ENCODE results near the gene SYNGR1. TPM values are rescaled to one million over a fixed set of nuclear protein-coding genes. Genes with fewer than 3 reads are reported as not detected.
A peak's percentile ranks its signal among the peaks of the same experiment; 100 is the strongest.
"Not testable (repeated sequence)": the region's sequence is repeated elsewhere in the genome, so short reads cannot be mapped to it uniquely, and the experiment has no call there.

The SYNGR1 gene
- total RNA-seq, 1 experiment from 2014 or later, result 2.7 TPM

DNA sequence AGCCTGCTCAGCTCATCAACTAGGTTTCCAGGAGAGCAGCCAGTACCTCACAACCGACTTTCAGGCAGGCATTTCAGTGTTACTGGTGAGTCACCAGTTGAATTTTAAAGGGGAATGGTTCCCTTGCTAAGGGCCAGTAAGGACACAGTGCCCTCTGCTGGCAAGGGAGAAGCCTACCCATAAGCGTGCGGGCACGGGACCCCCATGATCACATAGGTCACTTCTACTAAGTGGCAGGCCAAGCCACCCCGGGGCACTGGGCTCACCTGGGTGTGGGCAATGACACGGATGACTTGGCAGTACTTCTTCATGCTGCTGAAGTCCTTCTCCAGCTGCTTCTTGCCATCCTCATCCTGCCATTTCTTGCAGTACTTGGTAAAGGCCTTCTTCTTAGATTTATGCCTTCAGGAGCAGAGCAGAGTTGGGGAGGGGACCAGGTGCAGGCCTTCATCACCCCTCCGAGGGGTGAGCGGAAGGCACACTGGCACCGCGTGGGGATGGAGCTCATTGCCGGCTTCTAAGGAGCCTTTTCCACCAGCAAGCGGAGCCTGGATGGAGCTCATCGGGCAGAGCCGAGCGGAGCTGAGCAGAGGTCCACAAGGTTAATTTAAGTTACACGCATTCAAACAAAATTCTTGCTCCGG lies 33.2 kb upstream of the SYNGR1 start:
- peak; percentile 86 for DNase-seq (ENCODE audit: low read depth)

DNA sequence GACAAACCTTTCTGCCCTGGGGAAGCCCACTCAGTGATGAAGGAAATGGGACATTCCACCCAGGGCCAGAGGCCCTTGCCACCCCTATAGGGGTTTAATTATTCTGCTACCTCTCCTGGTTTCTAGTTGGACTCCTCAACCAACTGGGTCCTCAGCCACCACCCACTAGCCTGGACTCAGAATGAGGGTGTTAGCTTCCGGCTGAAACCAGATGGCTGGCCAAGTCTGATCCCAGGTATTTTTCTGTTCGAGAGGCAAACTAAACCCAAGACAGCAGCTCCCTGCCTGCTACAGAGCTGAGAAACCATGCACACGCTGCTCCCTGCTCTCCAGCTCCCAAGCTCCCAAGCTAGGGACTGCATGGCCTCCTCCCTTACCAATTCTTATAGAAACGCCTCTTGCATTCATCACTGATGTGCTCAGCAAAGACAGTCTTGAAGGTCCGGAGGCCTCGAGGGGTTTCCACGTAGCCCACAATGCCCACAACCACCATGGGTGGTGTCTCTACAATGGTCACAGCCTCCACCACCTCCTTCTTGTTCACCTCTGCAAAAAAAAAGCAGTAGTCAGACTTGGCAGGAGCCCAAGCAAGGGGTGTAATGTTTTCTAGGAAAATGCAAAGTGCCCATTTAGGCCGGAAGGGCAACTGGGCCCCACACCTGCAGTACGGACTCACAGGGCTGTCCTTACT lies 32.6 kb upstream of the SYNGR1 start:
- no peak for DNase-seq (ENCODE audit: low read depth)

DNA sequence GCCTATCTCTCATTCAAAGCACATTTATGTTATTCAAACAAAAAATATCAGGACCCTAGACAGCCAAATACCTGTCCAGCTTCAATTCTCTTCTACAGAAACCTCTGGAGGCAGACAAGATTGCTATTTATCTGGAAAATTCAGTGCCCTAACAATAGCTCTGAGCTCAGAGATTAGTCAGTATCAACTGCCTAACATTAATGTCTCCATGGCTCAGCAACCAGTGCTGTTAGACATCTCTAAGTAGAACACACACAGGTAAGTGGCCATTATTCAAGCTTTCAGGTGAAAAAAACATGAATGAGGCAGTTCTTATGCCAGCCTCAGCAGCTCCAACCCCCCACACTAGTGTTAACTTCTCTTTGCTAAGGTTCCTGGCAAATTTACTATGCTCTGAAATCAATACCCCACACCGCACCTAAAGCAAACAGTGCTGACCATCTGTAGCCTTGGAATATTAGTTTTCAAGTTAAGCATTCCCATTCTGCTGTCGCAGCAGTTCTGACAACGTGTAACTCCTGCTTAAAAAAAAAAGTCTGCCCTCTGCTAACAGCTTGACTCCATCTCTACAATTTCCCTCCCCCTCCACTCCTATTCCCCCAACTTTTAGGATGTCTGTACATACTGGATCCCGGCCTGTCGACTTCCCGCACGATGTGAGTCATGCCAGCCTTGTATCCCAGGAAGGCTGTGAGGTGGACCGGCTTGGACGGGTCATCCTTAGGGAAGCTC lies 31.9 kb upstream of the SYNGR1 start:
- DNase-seq (ENCODE audit: low read depth), result no peak

DNA sequence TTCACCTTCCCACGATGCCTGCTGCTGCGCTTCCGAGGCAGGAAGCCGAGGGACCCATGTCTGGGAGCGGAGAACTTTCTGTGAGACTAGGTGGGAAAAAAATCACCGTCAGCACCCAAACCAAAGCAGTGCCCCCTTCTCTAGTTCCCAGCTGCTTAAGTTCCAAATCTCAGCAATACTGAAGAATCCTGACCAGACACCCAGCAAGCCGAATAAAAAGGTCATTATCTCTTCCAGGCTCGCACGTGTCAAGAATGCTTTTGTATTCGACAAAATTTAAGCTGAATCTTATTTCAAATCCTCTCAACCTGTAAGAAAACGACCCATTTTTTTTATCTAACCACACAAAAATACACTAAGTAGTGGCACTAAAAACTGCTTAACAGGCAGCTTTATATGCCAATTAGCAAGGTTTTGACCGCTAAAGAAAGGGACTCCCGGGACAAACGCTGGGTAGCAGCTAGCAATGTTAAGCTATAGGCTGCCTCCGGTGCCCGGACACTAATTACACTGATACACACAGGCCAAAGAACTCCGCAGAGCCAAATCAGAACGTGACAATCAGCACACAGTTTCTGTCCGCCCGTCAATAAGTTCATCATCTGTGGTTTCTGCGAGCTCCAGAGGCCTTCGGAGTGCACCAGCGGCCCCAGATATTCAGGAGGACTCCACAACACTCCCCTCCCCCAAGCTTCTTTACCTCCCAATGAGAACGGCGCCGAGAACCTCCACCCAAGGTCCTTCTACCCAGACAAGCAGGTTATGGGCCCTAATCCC lies 31.1 kb upstream of the SYNGR1 start:
- DNase-seq (ENCODE audit: low read depth), result no peak

DNA sequence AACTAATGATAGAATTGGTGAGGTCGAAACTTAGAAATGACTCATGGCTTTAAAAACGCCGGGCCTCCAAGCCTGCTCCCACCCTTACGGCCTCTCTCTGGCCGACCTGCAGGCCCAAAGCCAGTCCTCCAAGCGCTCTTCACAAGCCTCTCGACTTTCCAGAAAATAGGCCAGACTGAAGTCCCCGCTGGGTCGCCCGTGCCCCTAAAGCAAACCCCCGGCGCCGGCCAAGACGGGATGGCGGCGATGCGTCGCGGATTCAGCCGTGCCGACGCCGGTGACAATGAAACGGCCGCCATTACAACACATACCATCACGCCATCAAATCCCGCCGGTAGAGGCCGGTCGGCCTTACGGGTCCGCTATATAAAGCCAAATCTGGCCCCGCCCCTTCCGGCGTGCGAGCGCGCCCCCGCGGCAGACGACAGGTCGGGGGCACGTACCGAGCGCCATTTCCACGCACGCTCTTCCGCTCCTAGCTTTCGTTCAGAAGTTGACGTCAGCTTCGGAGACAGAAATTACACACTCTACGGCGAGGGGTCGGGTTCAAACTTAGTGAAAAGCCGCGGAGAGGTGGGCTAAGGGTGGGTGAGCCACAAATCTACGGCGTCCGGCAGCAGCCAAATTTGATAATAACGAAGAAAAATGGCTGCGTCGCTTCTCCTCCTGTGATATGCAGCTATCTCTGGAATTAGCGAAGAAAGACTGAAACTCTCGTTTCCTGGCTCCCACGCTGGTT lies 30.3 kb upstream of the SYNGR1 start, which contains the start of gene RPL3:
RPL3 (minus strand) TSS at position 340 of the 739 bp plus-strand sequence; CDS start at position 314, 26 bp downstream.
- peak; percentile 98 for DNase-seq (ENCODE audit: low read depth)

DNA sequence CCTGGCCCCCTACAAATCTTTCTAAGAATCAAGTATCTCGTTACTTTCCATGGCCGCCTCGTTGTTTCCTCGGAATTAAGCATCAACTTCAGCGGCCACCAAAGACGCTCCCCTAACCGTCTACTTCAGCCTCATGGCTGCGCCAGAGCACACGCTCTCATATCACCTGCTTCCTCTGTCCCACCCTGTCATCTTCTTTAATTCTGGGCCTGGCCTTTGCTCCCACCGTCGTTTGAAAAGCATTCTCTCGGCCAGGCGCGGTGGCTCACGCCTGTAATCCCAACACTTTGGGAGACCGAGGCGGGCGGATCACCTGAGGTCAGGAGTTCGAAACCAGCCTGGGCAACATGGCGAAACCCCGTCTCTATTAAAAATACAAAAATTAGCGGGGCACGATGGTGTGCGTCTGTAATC lies 29.2 kb upstream of the SYNGR1 start:
- not testable (repeated sequence) for DNase-seq (ENCODE audit: low read depth)

DNA sequence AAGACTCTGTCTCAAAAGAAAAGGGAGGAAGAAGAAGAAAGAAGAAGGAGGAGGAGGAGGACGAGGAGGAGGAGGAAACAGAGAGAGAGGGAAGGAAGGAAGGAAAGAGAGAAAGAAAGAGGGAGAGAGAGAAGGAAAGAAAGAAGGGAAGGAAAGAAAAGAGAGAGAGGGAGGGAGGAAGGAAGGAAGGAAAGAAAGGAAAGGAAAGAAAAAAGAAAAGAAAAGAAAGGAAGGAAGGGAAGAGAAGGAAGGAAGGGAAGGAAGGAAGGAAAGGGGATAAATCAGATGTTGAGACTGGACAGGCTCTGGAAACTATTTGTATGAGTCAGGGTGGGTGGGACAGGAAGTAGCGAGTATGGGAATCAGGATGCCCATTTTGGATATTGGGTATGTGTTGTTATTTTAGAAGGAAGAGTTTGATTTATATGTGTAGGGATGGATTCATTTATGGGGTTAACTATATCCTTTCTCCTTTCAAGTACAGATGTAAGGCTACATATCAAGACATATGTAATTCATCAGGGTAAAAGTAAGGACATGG lies 24.3 kb upstream of the SYNGR1 start:
- DNase-seq (ENCODE audit: low read depth), result no peak

DNA sequence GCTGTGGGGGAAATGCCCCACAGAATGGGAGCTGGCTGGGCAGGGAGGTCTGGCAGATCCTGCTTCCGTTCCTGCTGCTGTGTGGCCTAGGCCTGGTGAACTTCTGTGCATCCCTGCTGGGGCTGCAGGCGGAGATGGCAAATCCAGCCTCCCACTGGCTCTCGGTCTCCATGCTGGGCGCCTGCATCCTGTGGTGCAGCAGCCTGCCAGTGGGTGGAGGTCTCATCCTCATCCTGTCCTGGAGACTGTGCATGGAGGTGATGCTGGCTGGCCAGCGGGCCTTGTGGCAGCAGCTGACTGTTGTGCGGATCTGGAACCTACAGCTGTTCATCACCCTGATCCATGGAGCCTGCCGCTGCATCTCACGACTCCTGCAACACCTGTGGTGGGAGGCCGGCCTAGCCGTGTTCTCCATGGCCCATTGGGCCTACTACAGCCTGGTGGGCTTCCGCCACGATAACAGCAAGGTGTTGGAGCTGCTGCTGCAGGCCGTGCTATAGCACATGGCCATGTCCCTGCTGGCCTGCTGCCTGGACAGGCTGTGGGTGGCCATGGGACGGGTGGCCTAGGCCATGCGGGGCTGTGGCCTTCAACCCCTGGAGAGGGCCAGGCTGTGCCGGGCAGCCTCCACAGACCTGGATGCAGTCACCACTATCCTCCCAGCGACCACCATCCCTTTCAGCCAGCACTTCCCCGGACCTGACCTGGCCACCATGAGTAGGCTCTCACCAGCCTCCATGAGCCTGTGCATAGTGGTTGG lies 21.6 kb upstream of the SYNGR1 start:
- DNase-seq (ENCODE audit: low read depth), result no peak

DNA sequence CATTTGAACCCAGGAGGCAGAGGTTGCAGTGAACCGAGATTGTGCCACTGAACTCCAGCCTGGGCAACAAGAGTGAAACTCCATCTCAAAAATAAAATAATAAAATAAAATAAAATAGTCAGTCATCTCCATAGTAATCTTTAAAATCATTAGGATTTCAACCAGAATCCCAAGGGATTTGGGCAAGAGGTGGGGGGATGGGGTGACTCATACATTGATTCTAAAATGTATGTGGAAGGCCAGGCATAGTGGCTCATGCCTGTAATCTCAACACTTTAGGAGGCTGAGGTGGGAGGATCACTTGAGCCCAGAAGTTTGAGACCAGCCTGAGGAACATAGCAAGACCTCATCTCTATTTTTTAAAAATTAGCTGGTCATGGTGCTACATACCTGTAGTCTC lies 19.2 kb upstream of the SYNGR1 start:
- DNase-seq (ENCODE audit: low read depth), result not testable (repeated sequence)

DNA sequence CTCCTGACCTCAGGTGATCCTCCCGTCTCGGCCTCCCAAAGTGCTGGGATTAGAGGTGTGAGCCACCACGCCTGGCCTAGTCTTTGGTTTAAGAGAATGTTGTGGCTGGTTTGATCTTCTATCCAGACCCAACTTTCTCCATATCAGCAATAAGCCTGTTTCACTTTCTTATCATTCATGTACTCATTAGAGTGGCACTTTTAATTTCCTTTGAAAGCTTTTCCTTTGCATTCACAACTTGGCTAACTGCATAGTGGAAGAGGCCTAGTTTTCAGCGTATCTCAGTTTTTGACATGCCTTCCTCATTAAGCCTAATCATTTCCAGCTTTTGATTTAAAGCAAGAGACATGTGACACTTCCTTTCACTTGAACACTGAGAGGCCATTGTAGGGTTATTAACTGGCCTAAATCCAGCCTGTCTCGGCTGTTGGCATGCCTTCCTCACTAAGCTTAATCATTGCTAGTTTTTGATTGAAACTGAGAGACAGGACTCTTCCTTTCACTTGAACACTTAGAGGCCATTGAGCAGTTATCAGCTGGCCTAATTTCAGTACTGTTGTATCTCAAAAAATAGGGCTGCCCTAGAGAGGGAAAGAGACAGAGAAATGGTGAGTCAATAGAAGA lies 17.2 kb upstream of the SYNGR1 start:
- DNase-seq (ENCODE audit: low read depth), result no peak

DNA sequence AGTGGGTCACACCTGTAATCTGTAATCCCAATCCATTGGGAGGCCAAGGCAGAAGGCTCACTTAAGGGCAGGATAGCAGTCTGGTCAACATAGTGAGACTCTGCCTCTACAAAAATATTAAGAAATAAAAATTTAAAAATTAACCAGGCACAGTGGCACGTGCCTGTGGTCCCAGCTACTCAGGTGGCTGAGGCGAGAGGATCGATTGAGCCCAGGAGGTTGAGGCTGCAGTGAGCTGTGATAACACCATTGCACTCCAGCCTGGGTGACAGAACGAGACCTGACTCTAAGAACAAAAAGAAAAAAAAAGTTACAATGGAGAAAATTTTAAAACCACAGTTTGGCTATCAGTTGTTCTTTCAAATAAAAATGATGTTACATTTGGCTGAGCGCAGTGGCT lies 13.4 kb upstream of the SYNGR1 start:
- DNase-seq (ENCODE audit: low read depth), result no peak

DNA sequence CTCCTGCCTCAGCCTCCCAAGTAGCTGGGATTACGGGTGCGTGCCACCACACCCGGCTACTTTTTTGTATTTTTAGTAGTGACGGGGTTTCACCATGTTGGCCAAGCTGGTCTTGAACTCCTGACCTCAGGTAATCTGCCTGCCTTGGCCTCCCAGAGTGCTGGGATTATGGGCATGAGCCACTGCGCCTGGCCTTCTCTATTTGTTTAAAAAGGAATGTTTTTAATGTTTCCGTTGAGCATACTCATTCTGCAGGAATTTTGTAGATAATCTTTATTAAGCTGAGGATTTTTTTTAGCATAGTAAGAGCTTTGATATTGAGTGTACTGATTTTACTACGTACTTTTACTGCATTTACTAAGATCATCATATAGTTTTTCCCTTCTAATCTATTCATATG lies 10.0 kb upstream of the SYNGR1 start:
- DNase-seq (ENCODE audit: low read depth), result not testable (repeated sequence)

DNA sequence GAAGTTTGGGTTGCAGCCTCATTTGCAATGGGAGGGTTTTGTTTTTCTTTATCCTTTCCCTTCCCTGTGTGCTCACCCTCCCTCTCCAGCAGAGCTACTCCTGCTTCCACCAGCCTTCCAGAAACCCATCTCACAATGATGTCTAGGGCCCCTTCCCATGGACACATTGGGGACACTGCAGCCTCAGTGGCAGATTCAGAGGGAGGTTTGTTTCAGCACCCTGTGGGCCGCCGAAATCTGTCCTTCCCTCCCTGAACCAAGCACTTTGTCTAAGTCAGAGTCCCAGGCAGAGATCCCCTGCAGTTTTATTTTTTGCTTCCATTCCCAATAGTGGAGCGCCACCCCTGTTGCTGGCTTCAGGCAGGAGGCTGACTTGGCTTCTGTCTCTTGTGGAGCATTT lies 8.6 kb upstream of the SYNGR1 start:
- no peak for DNase-seq (ENCODE audit: low read depth)

DNA sequence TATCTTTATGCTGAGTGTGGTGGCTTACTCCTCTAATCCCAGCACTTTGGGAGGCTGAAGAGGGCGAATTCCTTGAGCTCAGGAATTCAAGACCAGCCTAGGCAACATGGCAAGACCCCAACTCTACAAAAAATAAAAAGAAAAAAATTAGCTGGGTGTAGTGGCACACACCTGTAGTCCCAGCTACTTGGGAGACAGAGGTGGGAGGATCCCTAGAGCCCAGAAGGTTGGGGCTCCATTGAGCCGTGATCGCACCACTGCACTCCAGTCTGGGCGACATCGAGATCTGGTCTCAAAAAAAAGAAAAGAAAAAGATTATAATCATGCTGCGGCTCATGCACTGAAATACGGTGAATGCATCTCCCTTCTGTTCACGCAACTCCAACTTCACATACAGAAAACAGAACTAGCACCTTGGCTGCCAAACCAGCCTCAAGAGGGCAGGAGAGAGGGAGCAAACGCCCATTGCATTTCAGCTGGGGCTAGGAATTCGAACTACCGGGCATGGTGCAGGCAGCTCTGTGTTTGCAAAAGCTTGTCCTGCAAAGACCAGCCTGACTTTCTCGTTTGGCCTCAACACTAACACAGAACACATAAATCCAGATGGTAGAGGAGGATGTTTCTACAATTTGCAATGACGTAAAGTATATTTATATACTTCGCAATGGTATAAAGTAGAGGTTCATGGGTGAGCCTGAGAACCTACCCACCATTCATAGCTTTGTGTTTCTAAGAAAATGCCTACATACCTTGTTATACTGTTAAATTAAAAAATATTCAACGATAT lies 6.3 kb upstream of the SYNGR1 start:
- DNase-seq (ENCODE audit: low read depth), result peak; percentile 60

DNA sequence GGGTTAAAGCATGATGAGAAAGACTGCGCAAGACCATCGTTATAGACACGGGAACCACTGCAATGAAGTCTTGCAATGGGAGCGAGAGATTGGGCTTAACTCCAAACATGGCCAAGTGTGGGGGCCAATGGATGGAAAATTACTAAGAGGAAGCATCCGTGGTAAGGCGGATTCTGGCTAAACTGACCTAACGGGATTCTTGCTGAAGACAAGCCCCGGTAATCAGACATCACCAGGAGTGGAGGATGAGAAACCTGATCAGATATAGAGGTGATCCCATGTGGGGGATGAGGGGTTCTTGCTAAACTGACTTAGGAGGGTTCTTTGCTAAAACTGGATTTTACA lies 5.8 kb upstream of the SYNGR1 start:
- no peak for DNase-seq (ENCODE audit: low read depth)

DNA sequence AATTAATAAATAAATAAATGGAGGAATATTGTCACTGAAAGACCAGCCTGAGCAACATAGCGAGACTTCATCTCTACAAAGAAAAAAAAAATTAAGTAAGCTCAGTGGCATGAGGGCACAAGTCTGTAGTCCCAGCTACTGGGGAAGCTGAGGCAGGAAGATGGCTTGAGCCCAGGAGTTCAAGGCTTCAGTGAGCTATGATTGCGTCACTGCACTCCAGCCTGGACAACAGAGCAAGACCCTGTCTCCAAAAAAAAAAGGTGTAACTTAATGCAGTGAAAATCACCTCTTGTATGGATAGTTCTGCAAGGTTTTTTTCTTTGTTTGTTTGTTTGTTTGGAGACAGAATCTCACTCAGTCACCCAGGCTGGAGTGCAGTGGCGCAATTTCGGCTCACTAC lies 4.6 kb upstream of the SYNGR1 start:
- DNase-seq (ENCODE audit: low read depth), result no peak

DNA sequence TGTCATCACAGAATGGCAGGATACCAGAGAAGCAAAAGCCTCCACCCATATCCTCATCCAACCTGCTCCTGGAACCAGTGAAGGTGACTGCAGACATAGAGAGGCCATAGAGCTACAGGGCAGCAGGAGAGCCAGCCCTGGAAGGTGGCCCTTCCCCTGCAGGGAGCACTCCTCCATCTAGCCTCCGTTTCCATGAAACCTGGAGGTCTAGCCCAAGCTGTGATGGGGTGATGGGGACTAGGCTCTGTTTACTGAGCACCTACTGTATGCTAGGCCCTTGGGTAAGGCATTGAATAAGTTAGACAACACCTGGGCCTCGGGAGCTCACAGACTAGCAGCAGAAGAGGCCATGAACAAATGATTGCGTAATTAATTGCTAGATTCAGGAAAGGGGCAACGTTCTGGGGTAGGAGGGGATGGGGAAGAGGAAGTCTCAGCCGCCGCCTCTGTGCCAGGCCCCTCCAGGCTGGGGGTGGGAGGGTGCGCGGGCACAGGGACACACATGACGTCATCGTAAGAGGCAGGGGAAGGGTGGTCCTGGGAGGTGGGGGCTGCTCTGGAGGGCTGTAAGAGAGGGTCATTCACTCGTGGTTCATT lies 784 bp upstream of the SYNGR1 start:
- no peak for DNase-seq (ENCODE audit: low read depth)

DNA sequence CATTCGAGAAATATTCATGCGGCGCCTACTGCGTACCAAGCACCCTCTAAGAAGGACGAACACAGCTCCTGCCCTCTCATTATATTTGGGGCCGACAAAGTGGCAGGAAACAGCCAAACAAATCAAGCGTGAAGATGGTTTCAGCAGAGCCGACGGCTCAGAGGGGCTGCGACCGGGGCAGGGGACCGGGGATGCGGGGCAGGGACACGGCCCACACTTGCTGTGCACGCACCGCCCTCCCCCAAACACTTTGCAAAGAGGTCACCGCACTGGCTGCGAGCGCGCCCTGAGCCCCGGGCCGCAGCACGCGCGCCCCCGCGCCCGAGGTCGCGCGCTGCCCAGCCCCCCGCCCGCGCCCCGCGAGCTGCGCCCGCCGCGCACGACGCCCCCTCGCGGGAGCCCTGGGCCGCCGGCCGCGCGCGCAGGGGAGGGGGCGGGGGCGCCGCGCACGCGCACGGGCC lies 255 bp upstream of the SYNGR1 start:
- no peak for DNase-seq (ENCODE audit: low read depth)
